K562 (cell line): ENCODE measurements around the gene WWP2. TPM values are rescaled to one million over a fixed set of nuclear protein-coding genes. Genes with fewer than 3 reads are reported as not detected.
A peak's percentile ranks its signal among the peaks of the same experiment; 100 is the strongest.

Experiments
- ARHGAP35 ChIP-seq: fragments of 450-650 bp; IDR thresholded peaks from 2 replicates; pipeline ENCODE4 v1.6.1; 2018; ENCODE audit not compliant: partially characterized antibody
- ATF7 ChIP-seq: fragments of 450-650 bp; IDR thresholded peaks from 2 replicates; pipeline ENCODE4 v1.7.1; 2014; ENCODE audit warnings: mild to moderate bottlenecking, moderate library complexity
- BRD9 ChIP-seq: fragments of 450-650 bp; IDR thresholded peaks from 2 replicates; pipeline ENCODE4 v1.6.1; 2018; ENCODE audit warnings: low read depth; ENCODE audit not compliant: partially characterized antibody
- FOSL1 ChIP-seq: fragments of 200-800 bp; sonication (Bioruptor generic); conservative IDR thresholded peaks from 2 replicates; pipeline ENCODE4 v1.6.1; 2016; ENCODE audit warnings: missing genetic modification characterization, missing compliant biosample characterization
- HDAC2 ChIP-seq: fragments of 450-650 bp; IDR thresholded peaks from 2 replicates; pipeline ENCODE4 v1.6.1; 2016; ENCODE audit warnings: mild to moderate bottlenecking
- MTA3 ChIP-seq: fragments of 450-650 bp; formaldehyde crosslinking; IDR thresholded peaks from 2 replicates; pipeline ENCODE4 v1.6.1; 2017; ENCODE audit warnings: mild to moderate bottlenecking, borderline replicate concordance
- PHF21A ChIP-seq: fragments of 450-650 bp; IDR thresholded peaks from 2 replicates; pipeline ENCODE4 v1.6.1; 2017; ENCODE audit warnings: low read depth, borderline replicate concordance
- PHTF2 ChIP-seq: fragments of 250-450 bp; sonication (Bioruptor Pico); IDR thresholded peaks from 2 replicates; pipeline ENCODE4 v1.5.0; 2021; ENCODE audit warnings: mild to moderate bottlenecking
- SMARCA4 ChIP-seq: fragments of 450-650 bp; IDR thresholded peaks from 2 replicates; pipeline ENCODE4 v1.6.1; 2016
- SMARCC2 ChIP-seq: fragments of 450-650 bp; IDR thresholded peaks from 2 replicates; pipeline ENCODE4 v1.6.1; 2017; ENCODE audit warnings: antibody characterized with exemption, moderate library complexity, mild to moderate bottlenecking, low read depth
- STAT5A ChIP-seq: IDR thresholded peaks from 2 replicates; pipeline ENCODE4 v1.6.1; 2012; ENCODE audit warnings: low read length, inconsistent platforms, borderline replicate concordance
- ZNF124 ChIP-seq: sonication (generic); formaldehyde crosslinking; IDR thresholded peaks from 2 replicates; pipeline ENCODE4 v1.8.1; 2022; ENCODE audit warnings: missing genetic modification reagents
- ZNF408 ChIP-seq: fragments of 250-450 bp; sonication (Bioruptor Pico); IDR thresholded peaks from 2 replicates; pipeline ENCODE4 v1.4.0; 2020; ENCODE audit warnings: low read depth, mild to moderate bottlenecking, moderate library complexity
- polyA plus RNA-seq, 8 experiments: library from polyadenylated mRNA; depleted of rRNA in 4 of 8; stranded (reverse) in 5 of 8; unstranded in 3 of 8; fragments of >200 nt; fragmentation: Nextera tagmentation in 2 of 8; fragmentation: Illumina TruSeq in 1 of 8; extraction: Ambion mirVana in 2 of 8; extraction: Trizol in 1 of 8; gene quantifications; 2 replicates each; pipeline versions ENCODE4 v1.2.1 to v1.2.3, GENCODE V29; 2011 to 2014; ENCODE audit warnings: inconsistent platforms in 1 of 8, missing spikeins in 1 of 8
- total RNA-seq, 7 experiments: library from RNA; depleted of rRNA in 6 of 7; stranded (reverse); fragments of >200 nt in 6 of 7; fragmentation: Illumina TruSeq in 2 of 7; extraction: Trizol in 2 of 7; gene quantifications; 2 replicates each; pipeline versions ENCODE4 v1.2.1 to v1.2.3, GENCODE V29; 2011 to 2021; ENCODE audit warnings: low replicate concordance in 1 of 7
- TF ChIP-seq, protein P1 (sequence below): fragments of 250-450 bp; sonication (Bioruptor Pico); IDR thresholded peaks from 2 replicates; pipeline ENCODE4 v1.5.1; 2021; ENCODE audit warnings: mild to moderate bottlenecking
- TF ChIP-seq, protein P2 (sequence below): fragments of 450-650 bp; IDR thresholded peaks from 2 replicates; pipeline ENCODE4 v1.6.1; 2016; ENCODE audit warnings: mild to moderate bottlenecking
- TF ChIP-seq, protein P3 (sequence below), 2 experiments: fragments of 450-650 bp; IDR thresholded peaks; 2 replicates each; pipeline ENCODE4 v1.6.1; 2016
- TF ChIP-seq, protein P4 (sequence below), 2 experiments: fragments of 250-450 bp in 1 of 2; fragments of 450-650 bp in 1 of 2; sonication (Bioruptor Pico) in 1 of 2; IDR thresholded peaks; 2 replicates each; pipeline versions ENCODE4 v1.6.1 to v1.8.0; 2016 to 2021; ENCODE audit warnings: mild to moderate bottlenecking in 2 of 2, moderate library complexity in 2 of 2, missing compliant biosample characterization in 1 of 2, missing genetic modification characterization in 1 of 2
- TF ChIP-seq, protein P5 (sequence below), 2 experiments: fragments of 450-650 bp in 1 of 2; sonication (generic) in 1 of 2; formaldehyde crosslinking in 1 of 2; IDR thresholded peaks in 1 of 2; conservative IDR thresholded peaks in 1 of 2; 2 replicates each; pipeline versions ENCODE4 v1.6.1 to v1.8.1; 2016 to 2023; ENCODE audit warnings: mild to moderate bottlenecking in 2 of 2, moderate library complexity in 2 of 2, inconsistent platforms in 1 of 2, missing genetic modification reagents in 1 of 2

WWP2 gene
- total and polyA plus RNA-seq, 9 of the 15 experiments (the other 6 are each of a cell fraction or from before 2014, with no cell fraction given), result 1.9 to 34.4 (median 14.6) TPM

DNA sequence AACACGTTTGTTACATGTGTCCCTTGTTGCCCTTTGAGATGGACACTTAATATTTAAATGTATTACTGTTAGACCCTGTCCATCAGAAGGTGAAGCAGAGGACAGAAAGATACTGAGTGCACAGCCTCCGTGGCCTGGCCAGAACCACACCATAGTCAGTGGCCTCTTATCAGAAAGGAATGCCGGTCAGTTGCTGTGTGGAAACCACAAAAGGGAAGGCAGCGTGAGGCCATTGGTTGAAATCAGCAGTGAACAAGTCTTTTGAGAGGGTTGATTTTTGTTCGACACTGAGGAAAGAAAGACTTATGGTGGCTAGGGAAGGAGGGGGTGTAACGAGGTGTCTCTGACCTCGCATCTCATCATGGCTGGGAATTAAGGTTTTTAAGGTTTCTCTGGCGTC lies 103.6 kb downstream of the WWP2 start (continued):
- TF ChIP-seq HDAC2 (peak; percentile 58), SMARCC2 (no peak), ZNF124 (CRISPR knock-in tag) (no peak), MTA3 (peak; percentile 25; the same call in 1 of the 2 replicates), PHF21A (no peak), ZNF408 (CRISPR knock-in tag) (no peak), SMARCA4 (peak; percentile 80), ARHGAP35 (no peak), ATF7 (peak; percentile 56), BRD9 (peak; percentile 52), PHTF2 (CRISPR knock-in tag) (no peak), STAT5A (0 out of 2 replicates have a peak, but pooled peaks have one; percentile 14), FOSL1 (tag) (peak; percentile 48; the same call in 1 of the 2 replicates)
- TF ChIP-seq, protein P1, sequence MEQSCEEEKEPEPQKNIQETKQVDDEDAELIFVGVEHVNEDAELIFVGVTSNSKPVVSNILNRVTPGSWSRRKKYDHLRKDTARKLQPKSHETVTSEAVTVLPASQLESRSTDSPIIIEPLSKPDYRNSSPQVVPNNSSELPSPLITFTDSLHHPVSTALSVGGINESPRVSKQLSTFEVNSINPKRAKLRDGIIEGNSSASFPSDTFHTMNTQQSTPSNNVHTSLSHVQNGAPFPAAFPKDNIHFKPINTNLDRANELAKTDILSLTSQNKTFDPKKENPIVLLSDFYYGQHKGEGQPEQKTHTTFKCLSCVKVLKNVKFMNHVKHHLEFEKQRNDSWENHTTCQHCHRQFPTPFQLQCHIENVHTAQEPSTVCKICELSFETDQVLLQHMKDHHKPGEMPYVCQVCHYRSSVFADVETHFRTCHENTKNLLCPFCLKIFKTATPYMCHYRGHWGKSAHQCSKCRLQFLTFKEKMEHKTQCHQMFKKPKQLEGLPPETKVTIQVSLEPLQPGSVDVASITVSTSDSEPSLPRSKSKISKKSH, result no peak
- TF ChIP-seq, protein P2, sequence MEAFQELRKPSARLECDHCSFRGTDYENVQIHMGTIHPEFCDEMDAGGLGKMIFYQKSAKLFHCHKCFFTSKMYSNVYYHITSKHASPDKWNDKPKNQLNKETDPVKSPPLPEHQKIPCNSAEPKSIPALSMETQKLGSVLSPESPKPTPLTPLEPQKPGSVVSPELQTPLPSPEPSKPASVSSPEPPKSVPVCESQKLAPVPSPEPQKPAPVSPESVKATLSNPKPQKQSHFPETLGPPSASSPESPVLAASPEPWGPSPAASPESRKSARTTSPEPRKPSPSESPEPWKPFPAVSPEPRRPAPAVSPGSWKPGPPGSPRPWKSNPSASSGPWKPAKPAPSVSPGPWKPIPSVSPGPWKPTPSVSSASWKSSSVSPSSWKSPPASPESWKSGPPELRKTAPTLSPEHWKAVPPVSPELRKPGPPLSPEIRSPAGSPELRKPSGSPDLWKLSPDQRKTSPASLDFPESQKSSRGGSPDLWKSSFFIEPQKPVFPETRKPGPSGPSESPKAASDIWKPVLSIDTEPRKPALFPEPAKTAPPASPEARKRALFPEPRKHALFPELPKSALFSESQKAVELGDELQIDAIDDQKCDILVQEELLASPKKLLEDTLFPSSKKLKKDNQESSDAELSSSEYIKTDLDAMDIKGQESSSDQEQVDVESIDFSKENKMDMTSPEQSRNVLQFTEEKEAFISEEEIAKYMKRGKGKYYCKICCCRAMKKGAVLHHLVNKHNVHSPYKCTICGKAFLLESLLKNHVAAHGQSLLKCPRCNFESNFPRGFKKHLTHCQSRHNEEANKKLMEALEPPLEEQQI, result 0 out of 2 replicates have a peak, but pooled peaks have one; percentile 79
- TF ChIP-seq, protein P3, sequence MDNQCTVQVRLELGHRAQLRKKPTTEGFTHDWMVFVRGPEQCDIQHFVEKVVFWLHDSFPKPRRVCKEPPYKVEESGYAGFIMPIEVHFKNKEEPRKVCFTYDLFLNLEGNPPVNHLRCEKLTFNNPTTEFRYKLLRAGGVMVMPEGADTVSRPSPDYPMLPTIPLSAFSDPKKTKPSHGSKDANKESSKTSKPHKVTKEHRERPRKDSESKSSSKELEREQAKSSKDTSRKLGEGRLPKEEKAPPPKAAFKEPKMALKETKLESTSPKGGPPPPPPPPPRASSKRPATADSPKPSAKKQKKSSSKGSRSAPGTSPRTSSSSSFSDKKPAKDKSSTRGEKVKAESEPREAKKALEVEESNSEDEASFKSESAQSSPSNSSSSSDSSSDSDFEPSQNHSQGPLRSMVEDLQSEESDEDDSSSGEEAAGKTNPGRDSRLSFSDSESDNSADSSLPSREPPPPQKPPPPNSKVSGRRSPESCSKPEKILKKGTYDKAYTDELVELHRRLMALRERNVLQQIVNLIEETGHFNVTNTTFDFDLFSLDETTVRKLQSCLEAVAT (IDR thresholded peaks at IDR 0.05), result peak in 1 of 2 experiments; percentile 95; a peak in 2 of 4 replicates
- TF ChIP-seq, protein P4, sequence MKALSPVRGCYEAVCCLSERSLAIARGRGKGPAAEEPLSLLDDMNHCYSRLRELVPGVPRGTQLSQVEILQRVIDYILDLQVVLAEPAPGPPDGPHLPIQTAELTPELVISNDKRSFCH (CRISPR knock-in tag; IDR thresholded peaks at IDR 0.05), result no peak
- TF ChIP-seq, protein P4 (tag; IDR thresholded peaks at IDR 0.05), result peak; percentile 64; the same call in 1 of the 2 replicates
- TF ChIP-seq, protein P5, sequence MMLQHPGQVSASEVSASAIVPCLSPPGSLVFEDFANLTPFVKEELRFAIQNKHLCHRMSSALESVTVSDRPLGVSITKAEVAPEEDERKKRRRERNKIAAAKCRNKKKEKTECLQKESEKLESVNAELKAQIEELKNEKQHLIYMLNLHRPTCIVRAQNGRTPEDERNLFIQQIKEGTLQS (IDR thresholded peaks at IDR 0.05), result peak; percentile 24; the same call in 1 of the 2 replicates
- TF ChIP-seq, protein P5 (CRISPR knock-in tag; conservative IDR thresholded peaks at IDR 0.05), result no peak
